GM11168 (cell line): ENCODE data around the gene MAN2A1.

ENCODE experiments used
- in situ Hi-C: fragments of 300-500 bp; cut with MboI; formaldehyde crosslinking; loops from one replicate; pipeline ENCODE4 v1.12.0; 2022; ENCODE audit warnings: low sequenced_read_pairs; ENCODE audit not compliant: unreplicated experiment

The MAN2A1 gene

DNA sequence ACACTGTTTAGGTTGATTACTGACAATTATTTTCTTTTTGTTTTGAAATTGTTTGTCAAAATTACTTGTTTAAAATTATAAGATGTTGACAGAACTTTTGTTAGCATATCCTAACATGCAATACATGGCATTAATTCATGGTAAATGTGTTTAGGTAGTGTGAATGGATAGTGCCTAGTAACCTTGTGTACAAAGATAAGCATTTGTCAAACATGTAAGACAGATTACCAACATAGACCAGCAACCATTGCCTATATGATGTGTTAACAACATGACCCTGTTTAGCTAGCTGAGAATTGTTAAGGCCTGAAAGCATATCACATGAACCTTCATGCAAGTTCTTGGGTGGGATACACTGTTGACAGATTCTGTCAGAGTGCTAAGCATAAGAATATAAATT, 13.4 kb downstream of the MAN2A1 start:
- in situ Hi-C loops = no loop called here

DNA sequence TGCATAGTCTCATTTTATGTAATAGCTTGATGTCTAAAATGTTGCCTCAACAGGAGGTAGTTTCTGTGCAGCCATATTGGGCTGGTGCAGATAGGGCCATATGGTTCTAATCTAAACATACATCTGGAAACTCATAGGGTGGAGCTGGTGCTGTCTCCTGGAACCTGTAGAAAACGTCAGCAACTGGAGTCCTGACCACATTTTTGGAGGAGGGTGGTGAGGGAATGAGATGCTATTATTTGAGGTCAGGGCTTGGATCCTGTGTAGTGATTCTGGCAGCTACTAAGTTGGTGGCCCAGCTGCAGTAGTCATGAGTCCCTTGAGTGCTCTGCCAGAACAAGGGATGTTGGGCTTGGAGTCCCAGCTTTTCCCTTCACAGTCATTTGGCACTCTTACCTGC, 14.1 kb downstream of the MAN2A1 start:
- in situ Hi-C loops = no loop called here

DNA sequence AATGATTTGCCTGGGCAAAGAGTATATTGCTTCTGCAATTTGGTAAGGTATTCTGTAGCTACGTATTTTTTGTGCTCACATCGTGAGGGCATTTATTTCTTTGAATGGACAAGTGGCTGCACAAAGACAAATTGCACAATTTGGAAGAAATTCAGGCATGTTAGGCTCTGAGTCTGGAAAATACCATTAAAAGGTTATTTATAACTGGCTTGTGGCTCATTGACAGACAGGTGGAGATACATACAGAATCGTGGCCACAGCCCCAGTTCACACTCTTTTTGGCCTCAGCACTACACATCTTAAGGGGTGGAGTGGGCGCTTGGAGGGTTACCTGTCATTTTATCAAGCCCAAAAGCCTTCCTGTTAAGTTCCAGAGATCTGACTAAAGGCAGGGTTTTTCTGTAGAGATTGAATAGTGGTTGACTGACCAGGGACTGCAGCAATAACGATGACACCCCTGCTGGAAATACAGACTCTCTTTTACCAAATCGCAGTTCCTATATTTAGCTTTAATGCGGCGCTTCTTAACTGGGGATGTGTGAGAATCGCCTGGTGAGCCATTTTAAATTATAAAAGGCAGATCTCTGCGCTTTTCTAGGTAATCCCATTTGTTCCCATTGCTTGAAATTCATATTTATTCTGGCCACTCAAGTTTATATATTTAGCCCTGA, 14.7 kb downstream of the MAN2A1 start:
- in situ Hi-C loops = no loop called here

DNA sequence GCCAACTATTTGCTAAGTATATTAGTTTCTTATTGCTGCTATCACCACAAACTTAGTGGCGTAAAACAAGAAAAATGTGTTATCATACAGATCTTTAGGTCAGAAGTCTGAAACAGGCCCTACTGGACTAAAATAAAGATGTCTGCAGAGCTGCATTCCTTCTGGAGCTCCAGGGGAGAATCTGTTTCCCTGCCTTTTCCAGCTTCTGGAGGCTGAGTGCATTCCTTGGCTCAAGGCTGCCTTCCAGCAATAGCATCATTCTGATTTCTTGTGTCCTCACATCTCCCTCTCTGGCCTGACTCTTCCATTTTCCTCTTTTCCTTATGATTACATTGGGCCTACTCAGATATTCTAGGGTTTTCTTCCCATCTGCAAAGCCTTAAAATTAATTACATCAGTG, 15.9 kb downstream of the MAN2A1 start:
- in situ Hi-C loops = no loop called here

DNA sequence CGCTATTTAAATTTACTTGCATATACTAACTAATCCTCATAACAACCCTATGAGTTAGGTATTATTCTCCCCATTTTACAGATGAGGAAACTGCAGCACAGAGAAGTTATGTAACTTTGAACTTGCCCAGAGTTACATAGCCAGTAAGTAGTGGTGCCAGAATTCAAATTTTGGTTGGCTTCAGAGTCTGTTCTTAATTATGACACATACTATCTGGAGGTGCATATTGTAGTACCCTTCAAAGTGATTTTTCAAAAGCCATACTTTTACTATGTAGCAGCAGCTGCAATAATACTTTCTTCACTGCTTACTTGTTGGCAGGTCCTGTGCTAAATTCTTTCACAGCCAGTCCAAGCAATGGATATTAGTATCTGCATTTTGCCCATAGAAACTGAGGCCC, 16.4 kb downstream of the MAN2A1 start:
- in situ Hi-C loops = no loop called here

DNA sequence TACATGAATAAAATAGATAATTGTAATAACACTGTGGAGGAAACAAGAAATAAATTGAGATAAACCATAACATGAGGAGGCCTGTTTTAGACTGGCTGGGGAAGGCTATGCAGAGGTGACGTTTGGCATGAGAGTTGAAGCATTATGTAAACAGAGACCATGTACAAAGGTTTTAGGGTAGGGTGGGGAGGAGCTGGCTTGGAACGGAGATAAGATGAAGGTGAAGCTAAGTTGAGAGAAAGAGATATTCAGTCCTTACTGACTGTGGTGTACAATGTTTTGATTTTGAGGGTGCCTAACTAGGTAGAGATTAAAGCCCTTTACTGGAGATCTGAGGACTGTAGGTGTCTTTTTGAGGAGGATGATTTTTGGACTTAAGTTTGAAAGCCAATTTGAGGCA, 17.8 kb downstream of the MAN2A1 start:
- in situ Hi-C loops = no loop called here

DNA sequence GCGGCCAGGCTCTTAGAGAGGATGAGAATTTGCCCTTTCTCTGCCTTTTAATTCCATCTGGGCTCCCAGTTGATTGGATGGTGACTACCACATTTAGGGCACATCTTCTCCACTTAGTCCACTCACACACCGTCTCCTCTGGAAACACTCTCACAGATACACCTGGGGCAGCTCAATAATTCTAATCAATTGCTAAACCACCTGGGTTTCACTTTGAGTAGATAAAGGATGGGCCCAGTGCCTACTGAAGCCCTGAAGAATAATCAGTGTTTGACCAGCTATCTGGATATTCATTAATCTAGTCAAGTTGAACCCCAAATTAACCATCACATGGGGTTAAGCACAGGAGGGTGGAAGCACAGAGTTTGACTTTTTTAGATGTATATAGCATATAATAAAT, 19.1 kb downstream of the MAN2A1 start:
- in situ Hi-C loops = no loop called here

DNA sequence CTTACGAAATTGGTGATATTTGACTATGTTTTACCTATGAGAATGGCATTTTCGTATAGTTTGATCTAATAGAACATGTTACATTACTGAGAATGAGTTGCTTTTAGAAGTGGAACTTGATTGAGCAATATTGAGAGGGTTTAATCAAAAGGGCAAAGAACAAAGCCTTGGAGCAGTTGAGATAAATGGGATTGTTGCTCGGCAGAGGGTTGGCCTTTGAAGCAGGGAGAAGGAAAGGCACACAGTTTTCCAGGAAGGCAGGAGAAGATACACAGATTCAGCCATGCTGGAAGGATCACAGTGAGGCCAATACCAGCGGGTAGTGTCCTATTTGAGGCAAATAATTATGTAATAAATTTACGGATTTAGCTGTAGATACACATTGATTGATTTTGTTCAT, 19.5 kb downstream of the MAN2A1 start:
- in situ Hi-C loops = no loop called here

DNA sequence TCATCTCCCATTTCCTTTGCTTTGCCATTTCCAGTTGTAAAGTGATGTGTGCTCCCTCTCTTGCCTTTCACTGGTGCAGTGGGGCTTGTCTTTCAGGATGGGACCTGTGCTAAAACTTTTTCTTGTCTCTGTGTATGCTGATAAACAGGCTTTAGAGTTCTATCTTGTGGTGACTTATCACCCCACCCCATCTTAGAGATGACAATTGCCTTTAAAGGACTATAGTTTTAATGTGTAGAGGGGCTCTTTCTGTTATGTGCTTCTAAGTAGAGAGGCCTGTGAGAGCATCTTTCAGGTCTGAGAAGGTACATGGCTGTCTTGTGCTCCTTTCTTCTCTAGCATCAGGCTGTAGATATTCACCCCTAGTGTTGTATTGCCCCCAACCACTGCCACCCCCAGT, 21.9 kb downstream of the MAN2A1 start:
- in situ Hi-C loops = no loop called here

DNA sequence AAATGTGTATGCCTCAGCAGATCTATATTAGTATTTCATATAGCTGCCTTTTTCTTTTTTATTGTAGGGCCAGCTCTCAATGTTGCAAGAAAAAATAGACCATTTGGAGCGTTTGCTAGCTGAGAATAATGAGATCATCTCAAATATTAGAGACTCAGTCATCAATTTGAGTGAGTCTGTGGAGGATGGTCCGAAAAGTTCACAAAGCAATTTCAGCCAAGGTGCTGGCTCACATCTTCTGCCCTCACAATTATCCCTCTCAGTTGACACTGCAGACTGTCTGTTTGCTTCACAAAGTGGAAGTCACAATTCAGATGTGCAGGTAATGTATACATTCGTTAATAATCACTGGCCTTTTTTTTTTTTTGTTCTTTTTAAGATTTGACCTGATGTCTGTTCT, 23.7 kb downstream of the MAN2A1 start:
- in situ Hi-C loops = no loop called here

DNA sequence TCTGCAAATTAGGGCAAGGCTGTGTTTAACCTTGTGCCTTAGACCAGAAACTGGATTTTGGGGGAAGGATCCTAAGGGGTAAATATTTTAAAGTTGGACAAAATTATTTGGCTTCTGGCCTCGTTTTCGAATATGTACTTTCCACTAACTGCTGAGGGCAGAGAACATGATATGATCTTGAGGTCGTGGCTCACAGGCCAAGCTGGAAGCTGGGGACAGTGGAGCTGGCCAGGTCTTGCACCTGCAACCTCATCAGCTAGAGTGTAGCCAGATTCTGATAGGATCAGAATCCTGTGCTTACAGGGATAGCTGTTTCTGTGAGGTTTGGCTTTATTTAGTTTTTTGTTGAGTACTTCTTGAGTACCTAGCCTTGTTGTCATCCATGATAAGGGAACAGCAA, 24.9 kb downstream of the MAN2A1 start:
- in situ Hi-C loops = no loop called here

DNA sequence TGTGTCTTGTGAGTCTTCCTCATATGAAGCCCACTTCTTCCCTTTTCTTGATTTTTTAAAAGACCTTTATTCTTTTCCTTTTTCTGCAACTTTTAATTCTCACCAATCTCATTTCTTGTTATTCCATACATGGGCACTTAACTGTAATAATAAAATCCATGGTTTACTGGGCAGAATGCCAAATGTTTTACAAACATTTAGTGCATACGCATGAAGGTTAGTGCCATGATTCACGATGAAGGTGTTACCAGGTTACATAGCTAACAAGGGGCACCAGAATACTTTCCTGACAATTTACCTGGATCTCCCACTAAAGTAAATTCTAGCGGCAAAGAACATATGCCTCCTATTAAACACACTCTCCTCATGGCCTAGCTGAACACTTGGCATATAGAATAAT, 28.5 kb downstream of the MAN2A1 start:
- in situ Hi-C loops = no loop called here

DNA sequence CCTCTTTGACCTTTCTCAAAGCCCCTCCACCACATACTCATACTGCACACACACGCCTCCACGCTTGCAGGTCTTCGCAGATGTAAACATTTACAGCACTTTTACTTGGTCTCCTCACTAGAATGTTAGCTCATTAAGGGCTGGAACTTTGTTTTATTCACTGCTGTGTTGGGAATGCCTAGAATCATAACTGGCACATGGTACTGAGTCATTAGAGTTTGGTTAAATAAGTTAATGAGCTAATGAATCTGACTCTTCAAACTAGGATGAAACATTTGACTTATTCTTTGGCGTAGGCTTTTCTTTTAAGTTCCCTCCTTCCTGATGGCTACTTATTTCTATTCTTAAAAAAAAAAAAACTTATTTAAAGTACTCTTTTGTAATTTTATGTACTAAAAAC, 28.9 kb downstream of the MAN2A1 start:
- in situ Hi-C loops = no loop called here

DNA sequence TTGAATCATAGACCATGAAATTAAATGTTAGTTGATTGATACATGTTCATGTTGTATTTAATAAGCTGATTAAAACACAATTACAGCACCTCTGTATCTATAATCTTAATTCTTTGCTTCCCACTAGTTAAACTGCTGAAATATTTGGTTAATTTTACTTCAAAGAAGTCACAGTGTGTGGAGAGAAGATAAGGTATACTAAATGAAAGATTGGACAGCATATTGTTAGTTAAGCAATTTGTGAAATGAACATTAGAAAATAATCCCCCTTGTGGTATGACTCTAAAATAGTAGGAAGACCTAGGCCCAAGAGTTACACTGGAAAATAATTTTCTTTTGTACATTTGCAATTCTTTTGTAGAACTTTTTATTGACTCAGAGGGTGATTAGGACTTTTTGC, 30.3 kb downstream of the MAN2A1 start:
- in situ Hi-C loops = no loop called here

DNA sequence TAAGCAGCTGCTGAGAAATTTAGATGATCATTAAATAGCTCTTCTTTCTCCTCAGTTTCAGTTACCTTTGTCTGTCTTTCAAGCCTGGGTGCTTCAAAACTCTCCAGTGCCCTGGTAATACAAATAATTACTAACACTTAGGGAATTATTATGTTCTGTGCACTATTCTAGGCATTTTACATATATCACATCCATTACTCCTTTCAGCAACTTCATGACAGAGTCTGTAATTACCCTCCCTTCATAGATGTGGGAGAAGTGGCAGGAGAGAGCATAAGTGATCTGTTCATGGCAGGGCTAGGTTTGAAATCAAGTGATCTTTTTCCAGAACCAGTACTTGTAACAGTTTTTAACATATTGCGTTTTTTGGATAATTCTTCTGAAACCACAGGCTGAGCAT, 32.0 kb downstream of the MAN2A1 start:
- in situ Hi-C loops = no loop called here

DNA sequence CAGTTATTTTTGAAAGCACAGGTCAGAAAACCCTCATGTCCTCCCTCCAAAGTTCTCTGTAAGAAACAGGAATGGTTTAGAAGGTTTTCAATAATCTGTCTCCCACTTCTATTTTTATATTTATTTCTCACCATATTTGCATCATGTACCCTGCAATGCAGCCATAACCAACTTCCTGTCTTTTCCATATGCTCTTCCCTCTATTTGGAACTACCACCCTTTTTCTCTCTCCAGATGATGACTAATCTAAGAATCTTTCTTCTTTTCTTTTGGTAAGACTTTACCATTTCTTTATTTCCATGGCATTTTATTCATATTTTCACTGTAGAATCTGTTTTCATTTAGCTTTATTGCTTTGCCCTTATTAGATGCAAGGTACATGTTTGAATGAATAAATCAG, 33.9 kb downstream of the MAN2A1 start:
- in situ Hi-C loops = no loop called here

DNA sequence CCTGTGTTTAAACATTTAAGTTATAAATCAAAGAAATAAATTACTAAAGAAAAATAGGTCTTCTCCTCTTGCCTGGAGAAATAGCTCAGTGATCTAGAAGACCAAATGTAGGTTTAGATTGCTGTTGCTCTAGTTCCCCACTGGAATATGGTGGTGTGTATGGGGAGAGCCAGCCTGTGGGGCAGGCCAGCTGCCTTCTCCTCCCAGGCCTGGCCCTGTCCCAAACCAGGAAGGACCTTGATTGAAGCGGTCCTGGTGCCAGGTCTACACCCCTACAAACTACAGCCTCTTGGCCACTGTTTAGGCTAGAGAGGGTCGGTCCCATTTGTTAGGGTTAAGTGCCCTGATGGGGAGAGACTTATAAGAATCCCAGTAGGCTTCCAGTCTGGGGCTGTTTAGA, 35.4 kb downstream of the MAN2A1 start:
- in situ Hi-C loops = no loop called here

DNA sequence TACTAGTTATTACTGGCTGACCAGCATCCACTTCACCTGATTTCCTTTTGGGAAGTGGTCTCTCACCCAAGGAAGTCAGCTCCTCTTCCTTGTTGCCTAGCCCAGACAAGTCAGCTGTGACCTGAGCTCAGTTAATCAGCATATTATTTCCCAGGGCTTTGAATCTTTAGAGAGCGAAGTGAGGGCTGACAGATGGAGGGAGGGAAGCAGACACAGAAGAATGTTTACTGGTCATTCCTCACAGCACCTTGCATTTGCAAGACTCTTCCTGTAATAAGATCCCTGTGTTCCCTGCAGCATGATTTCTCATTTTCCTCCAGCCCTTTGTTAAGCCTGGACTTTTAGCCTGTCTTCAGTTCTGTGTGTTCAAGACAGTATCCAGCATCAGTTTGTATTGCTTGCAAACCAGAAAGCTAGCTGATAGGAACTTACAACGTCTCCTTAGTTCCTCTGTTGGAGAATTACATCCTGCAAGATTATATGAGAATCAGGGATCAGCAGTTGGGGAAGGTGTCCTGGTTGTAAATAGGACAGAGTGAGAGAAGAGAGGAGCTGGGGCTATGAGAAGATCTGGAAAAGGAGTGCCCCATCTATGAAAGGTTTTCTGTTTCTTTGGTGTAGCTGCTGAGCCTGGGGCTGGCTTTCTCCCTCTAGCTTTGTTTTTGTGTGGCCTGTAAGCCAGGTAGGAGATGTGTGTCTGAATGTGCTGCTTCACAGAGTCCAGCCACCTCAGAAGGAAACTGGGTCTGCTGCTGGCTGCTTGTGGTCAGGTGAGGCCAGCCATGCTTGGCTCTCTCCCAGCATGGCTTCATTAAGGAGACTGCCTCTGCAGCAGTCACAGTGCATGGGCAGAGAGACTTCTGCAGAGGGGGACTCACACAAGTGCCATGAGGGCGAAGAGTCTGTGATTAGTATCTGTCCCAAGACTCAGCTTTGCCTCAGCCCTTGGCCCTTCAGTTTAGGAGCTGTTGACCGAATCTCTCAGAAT, 50.3 kb downstream of the MAN2A1 start:
- in situ Hi-C loops = no loop called here

DNA sequence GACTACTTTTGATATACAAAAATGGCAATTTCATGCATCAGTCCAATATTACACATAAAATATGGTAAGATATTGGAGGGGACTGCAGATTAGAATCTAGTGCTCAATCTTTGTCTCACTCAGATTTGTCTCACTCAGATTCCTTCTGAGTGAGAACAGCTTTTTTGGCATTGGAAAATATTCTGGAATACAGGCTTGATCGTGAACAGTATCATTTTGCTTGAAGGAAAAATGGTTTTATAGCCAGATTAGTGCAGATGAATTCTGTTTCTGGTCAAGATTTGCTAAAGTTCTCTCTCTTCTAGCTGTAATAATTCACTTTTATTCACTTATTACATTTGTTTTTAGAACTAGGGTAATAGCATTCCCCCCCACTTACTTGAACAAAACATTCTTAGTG, 51.2 kb downstream of the MAN2A1 start:
- in situ Hi-C loops = no loop called here

DNA sequence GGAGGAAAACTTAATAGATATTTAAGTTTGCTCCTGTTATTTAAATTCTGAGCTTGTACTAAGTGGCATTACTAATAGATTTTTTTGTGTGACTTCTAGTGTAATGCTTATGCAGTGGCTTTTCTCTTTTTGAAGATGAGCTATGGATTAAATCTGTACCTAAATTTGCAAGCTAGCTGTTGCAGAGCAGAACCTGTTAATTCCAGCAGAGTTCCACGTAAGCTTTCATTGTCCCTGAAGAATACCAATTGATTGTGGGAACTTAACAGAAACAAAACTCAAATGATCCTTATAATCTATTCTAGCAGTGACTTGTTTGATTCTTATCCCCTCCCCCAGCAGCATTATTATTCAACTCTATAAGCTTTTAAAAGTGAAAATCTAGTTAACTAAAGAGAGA, 51.7 kb downstream of the MAN2A1 start:
- in situ Hi-C loops = no loop called here

DNA sequence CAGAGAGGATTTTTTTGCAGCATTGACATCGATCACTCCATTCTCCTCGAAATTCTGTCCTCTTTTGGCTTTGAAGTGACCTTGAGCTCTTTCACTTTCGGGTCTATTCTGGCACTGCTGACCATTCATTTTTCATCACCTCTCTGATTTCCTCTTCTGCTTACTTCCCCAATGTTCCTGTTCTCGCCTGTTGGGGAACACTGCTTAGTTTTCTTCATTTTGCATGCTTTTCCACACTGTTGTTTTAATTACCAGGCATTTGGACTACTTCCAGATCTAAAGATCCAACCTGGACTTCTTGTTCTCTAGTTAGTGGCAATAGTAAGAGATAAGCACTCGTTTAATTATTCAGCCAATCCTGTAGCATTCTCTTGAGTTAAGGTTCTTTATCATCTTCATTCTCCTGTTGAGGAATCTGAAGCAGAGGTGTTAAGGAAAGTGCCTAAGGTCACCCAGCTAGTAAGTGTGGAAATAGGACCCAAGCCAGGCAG, 53.4 kb downstream of the MAN2A1 start:
- in situ Hi-C loops = no loop called here
